Dermis blood vessel endothelial cell (primary cell): Measurements from ENCODE around the gene HOXB4. TPM values are rescaled to one million over a fixed set of nuclear protein-coding genes. Genes with fewer than 3 reads are reported as not detected.
A peak's percentile ranks its signal among the peaks of the same experiment; 100 is the strongest.

ENCODE experiments used
- DNase-seq: peaks from one replicate; pipeline ENCODE4 v3.0.0; 2010
- total RNA-seq: library from RNA; depleted of rRNA; stranded (reverse); fragments of >200 nt; gene quantifications from 2 replicates; pipeline ENCODE4 v1.2.3, GENCODE V29; 2014

Gene HOXB4
- total RNA-seq, 1 donor from 2014 or later = 3.2 TPM

DNA sequence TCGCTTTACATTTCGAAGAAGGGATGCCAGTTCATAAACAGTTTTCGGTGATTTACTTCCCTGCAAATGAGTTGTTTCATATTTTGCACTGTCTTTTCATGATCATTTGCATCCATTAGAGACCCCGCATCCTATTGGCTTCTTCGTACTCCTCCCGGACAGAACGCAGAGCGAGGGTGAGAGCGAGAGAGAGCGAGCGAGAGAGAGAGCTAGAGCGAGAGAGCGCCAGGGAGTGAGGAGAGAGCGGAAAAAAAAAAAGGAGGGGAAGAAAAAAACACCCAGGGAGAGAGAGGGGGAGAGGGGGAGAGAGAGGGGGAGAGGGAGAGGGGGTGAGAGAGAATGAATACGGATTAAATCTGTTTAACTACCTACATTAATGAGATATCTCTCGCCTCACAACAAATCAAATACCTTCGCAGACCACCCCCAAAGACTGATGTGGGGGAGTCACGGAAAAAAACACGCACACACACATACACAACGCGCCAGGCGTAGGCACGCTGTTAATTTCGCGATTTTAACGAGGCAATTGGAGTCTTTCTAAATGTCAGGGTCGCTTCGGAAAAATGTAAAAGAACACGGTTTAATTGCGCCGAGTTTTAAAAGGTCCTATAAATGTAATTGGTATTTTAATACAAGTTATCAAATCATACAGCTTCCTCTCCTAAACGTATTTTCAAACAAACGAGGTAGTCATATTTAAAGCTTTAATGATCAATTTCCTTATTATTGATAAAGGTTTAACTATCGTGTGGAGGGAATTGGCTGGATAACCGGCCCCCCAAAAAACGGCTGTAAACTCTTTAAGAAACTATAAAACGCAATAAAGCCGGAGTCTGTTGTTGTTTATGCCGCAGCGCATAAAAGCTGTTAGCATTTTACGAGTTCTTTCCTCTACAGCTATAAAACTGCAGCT is 37.2 kb upstream of the HOXB4 start, which contains the start of gene HOXB8:
TSS of gene HOXB8 (minus strand) at position 246 of the 916 bp plus-strand sequence. CDS start 588 bp downstream, outside the sequence.
- DNase-seq = peak; percentile 25

DNA sequence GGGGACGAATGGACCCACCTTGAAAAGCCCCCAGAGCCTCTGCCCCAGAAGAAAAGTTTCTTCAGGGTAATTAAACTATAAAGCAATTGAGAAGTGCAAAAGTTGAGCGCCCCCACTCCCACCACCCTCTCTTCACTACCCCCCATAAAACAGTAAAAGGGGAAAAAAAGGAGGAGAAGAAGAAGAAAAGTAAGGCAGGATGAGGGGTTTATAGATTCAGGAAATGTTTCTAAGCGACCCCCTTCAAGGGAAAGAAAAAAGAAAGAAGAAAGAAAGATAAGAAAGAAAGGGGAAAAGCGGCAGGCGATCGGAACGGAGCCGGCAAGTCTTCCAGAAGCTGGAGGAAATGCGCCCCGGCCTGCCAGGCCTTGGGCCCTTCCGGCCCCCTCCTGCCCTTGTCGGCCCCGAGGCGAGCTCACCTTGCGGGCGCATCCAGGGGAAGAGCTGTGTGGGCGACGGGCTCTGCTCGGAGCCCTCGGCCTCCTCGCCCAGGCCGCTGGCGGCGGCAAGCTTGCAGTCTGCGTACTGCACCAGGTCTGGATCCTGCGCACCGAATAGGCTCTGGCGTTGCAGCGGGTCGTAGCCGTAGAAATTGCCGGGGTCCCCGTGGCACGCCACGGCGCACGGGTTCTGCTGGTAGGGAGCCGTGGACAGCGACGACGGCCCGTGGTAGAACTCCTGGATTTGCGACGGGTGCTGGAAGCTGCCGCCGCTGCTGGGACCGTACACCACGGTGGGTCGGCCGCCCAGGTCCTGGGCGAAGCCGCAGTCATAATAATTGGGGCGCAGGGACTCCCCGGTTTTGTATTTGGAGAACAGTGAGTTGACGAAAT is 35.9 kb upstream of the HOXB4 start:
- DNase-seq = peak; percentile 72

GRCh38 chr17:48612854-48613691 is 34.9 kb upstream of the HOXB4 start:
- peak; percentile 71 for DNase-seq

DNA sequence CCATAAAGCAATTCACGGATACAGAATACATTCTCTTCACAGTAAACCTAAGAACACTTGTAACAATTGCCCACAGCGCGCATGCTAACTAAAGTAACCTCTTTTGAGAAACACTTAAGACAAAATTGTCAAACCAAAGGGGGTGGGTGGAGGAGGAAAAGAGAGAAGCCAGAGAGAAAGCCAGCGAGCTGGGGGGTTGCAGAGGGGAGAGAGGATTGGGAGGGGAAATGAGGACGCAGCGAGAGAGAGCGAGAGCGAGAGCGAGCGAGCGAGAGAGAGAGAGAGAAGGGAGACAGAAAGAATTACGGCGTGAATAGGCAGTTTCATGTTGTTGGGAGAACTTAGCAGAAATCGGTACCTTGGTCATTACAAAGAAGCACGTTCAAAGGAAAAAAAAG is 34.3 kb upstream of the HOXB4 start:
- DNase-seq = peak; percentile 59

GRCh38 chr17:48611681-48612455 is 33.7 kb upstream of the HOXB4 start:
- peak; percentile 61 for DNase-seq

GRCh38 chr17:48611213-48611612 is 33.1 kb upstream of the HOXB4 start:
- DNase-seq = peak; percentile 50

GRCh38 chr17:48610282-48611211 is 32.4 kb upstream of the HOXB4 start, which contains the start of gene HOXB7:
Gene HOXB7 (minus strand): TSS chr17:48611017. CDS start chr17:48610918, 99 bp downstream.
- DNase-seq = peak; percentile 82

GRCh38 chr17:48609759-48610281 is 31.7 kb upstream of the HOXB4 start:
- no peak for DNase-seq

GRCh38 chr17:48609033-48609432 is 30.9 kb upstream of the HOXB4 start:
- DNase-seq = no peak

GRCh38 chr17:48608494-48608834 is 30.3 kb upstream of the HOXB4 start:
- DNase-seq = no peak

GRCh38 chr17:48606892-48607614 is 28.9 kb upstream of the HOXB4 start:
- DNase-seq = no peak

DNA sequence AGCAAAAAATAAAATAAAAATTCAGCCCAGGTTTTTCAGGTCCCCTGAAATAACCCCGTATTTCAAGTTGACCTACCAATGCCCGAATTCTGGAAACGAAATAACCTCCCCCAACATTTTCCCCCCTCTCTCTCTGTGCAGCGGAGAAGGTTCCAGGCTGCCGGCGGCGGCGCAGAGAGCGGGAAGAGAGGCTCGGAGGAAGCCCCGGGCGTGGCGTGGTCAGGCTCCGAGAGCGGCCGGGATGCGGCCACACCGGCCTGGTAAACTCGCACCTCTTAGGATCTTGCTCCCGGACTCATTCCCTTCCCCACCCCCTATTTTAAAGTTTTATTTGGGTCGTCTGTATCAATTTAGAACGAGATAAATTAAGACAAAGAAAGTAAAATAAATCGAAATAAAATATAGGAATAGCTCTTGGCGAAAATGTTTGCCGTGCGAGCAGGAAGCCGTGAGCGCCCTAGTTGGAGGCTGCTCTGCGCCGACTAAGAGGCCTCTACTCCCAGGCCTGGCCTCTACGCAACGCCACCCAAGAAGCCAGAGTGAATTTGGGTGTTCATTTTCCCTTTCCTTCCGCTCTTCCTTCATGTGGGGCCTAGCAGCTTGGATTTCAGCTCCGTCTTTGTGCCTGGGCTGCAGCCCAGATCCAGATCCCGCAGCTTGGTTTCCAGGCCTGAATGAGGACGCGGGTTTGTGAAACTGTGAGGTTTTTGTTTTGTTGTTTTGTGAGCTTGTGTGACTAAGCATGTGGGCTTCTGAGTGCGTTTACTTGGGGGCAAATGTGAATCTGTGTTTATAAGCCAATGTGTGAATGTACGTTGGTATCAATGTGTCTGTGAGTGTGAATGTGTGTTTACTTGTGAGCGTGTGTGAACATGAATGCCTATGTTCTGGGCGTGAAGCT is 28.1 kb upstream of the HOXB4 start:
- DNase-seq = peak; percentile 29

GRCh38 chr17:48605409-48605919 is 27.3 kb upstream of the HOXB4 start:
- DNase-seq = peak; percentile 36

- DNase-seq = peak; percentile 82
These were observed 26.7 kb upstream of the HOXB4 start, which contains the start of gene HOXB6 for GRCh38 chr17:48604770-48605329. Gene HOXB6 (minus strand): TSS chr17:48604986. CDS start chr17:48598150, 6,836 bp downstream.

DNA sequence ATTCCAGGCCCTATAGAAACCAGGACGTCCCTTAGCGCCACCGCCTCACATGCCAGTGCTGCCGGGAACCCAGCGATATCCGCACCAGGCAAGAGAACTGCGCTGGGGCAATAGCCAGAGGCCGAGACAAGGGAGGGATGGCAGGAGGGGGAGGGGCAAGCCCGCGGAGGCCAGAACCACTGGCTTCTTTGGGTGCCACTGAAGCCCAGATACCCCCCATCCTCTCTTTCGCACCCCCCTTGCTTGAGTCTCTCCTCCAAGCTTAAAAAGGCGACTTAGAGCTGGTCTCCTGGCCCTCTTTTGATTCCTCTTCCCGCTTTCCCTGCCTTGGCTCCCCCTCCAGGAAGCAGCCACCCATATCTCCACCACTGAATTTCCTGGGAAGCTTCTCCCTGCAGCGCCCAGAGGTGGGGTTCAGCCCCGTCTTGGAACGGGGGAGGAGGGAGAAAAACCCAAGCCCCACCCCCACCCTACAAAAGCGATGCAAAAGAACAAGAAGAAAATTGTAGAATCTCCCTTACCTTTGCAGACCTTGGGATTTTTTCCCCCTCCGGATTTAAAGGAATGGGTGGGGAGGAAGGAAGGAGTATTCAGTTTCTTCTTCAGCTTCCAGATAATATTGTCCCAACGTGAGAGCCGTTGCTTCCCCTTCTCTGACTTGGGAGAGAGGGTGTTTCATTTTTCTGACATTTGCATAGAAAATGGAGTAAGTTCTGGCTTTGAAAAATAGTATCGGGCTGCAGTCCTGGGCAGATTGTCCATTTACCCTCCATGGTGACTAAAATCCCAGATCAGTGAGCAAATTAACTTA is 26.0 kb upstream of the HOXB4 start:
- no peak for DNase-seq

DNA sequence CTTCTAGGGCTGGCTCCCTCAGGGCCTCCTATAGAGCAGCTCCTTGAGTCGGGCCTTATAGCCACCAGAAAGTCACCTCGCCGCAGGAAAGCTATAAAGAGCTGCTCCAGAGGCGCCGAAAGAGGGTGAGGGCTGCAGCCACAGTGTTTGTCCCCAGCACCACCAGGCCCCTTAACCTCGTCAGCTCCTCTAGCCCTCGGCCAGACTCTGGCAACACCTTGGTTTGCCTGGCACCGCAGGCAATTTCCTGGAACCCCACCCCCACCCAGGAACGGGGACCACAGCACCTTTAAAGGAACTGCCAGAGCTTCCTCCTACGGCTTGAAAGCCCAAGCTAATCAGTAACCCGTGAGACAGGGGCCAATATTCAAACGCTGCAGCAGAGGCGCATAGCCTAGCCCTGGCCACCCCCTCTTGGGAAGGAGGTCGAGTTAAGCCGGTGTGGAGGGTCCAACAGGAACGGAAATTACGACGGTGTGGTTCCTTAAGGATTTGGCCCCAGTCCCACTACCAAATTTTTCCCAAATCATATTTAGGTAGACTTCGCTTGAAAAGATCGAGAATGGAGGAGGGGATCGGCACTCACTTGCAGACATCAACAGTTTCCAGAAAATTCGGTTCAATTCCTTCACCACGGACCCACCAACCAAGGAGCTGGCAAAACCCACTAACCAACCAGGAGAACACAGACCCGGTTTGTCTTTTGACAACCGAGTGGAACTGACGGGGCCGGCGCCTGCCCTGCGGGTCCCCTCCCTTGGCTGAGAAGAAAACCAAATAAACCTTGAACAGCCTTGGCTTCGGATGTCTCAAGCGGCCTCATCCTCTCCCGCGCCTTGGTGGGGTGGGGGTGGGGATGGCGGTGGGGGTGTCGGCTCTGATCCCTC is 23.6 kb upstream of the HOXB4 start:
- no peak for DNase-seq
